Muscle layer of duodenum (tissue), 2 donors: ENCODE results near the gene NEB.
"Not testable (repeated sequence)": the region's sequence is repeated elsewhere in the genome, so short reads cannot be mapped to it uniquely, and the experiment has no call there.

Experiments
- H3K27ac ChIP-seq: one replicate; pipeline ENCODE4 v1.7.0; 2013; ENCODE audit warnings: mild to moderate bottlenecking, low read length
- H3K27me3 ChIP-seq: one replicate; pipeline ENCODE4 v1.7.0; 2013; ENCODE audit warnings: low read depth, mild to moderate bottlenecking, control low read depth, low read length
- H3K36me3 ChIP-seq, 2 donors: one replicate each; pipeline ENCODE4 v1.7.0; 2013; ENCODE audit warnings: low read length in 2 of 2, control low read depth in 1 of 2, mild to moderate bottlenecking in 1 of 2; ENCODE audit not compliant: insufficient read depth in 2 of 2, control insufficient read depth in 1 of 2
- H3K4me1 ChIP-seq, 2 donors: one replicate each; pipeline ENCODE4 v1.7.0; 2013; ENCODE audit warnings: low read length in 2 of 2, mild to moderate bottlenecking in 2 of 2, control low read depth in 1 of 2, moderate library complexity in 1 of 2; ENCODE audit not compliant: insufficient read depth in 2 of 2, control insufficient read depth in 1 of 2
- H3K4me3 ChIP-seq, 2 donors: one replicate each; pipeline ENCODE4 v1.7.0; 2013; ENCODE audit warnings: low read length in 2 of 2, low read depth in 1 of 2, mild to moderate bottlenecking in 1 of 2
- H3K9me3 ChIP-seq, 2 donors: one replicate each; pipeline ENCODE4 v1.7.0; 2013; ENCODE audit warnings: low read length in 2 of 2, control low read depth in 1 of 2, mild to moderate bottlenecking in 1 of 2; ENCODE audit not compliant: control insufficient read depth in 1 of 2
- donor health status: healthy.

The NEB gene

GRCh38 chr2:151568501-151568900, 165.8 kb downstream of the NEB start:
- no peaks in the 10 kb centered on the region for H3K36me3 ChIP-seq
- H3K4me3 ChIP-seq = no peak overlapping the region
- no peaks in the 10 kb centered on the region for H3K4me1 ChIP-seq
- no peak overlapping the region for H3K27ac ChIP-seq
- no peaks in the 10 kb centered on the region for H3K9me3 ChIP-seq
- H3K27me3 ChIP-seq = no peaks in the 10 kb centered on the region

- H3K27me3 ChIP-seq = no peaks in the 10 kb centered on the region
- no peaks in the 10 kb centered on the region for H3K4me1 ChIP-seq
- no peak overlapping the region for H3K4me3 ChIP-seq
- H3K9me3 ChIP-seq = no peaks in the 10 kb centered on the region
- no peaks in the 10 kb centered on the region for H3K36me3 ChIP-seq
- H3K27ac ChIP-seq = no peak overlapping the region
Observed at GRCh38 chr2:151567006-151567405, 167.3 kb downstream of the NEB start.

GRCh38 chr2:151562398-151562797, 171.9 kb downstream of the NEB start:
- H3K4me1 ChIP-seq = no peaks in the 10 kb centered on the region
- H3K27ac ChIP-seq = no peak overlapping the region
- no peak overlapping the region for H3K4me3 ChIP-seq
- H3K27me3 ChIP-seq = no peaks in the 10 kb centered on the region
- H3K36me3 ChIP-seq = no peaks in the 10 kb centered on the region
- no peaks in the 10 kb centered on the region for H3K9me3 ChIP-seq

GRCh38 chr2:151560289-151560688, 174.0 kb downstream of the NEB start:
- Histone ChIP-seq H3K27me3 (no peaks in the 10 kb centered on the region), H3K4me1 (no peaks in the 10 kb centered on the region), H3K36me3 (no peaks in the 10 kb centered on the region), H3K4me3 (no peak overlapping the region), H3K9me3 (no peaks in the 10 kb centered on the region), H3K27ac (no peak overlapping the region)

- not testable (repeated sequence) for H3K27me3 ChIP-seq, H3K4me1 ChIP-seq, H3K36me3 ChIP-seq, H3K9me3 ChIP-seq, H3K4me3 ChIP-seq, H3K27ac ChIP-seq
Observed at GRCh38 chr2:151559431-151559830, 174.8 kb downstream of the NEB start.

- H3K27me3 ChIP-seq, H3K27ac ChIP-seq, H3K4me1 ChIP-seq, H3K4me3 ChIP-seq, H3K36me3 ChIP-seq, H3K9me3 ChIP-seq: not testable (repeated sequence)
Observed at GRCh38 chr2:151557883-151558282, 176.4 kb downstream of the NEB start.

GRCh38 chr2:151556121-151556520, 178.2 kb downstream of the NEB start:
- no peak overlapping the region for H3K4me3 ChIP-seq
- H3K4me1 ChIP-seq = no peaks in the 10 kb centered on the region
- no peaks in the 10 kb centered on the region for H3K9me3 ChIP-seq
- H3K36me3 ChIP-seq = no peaks in the 10 kb centered on the region
- no peak overlapping the region for H3K27ac ChIP-seq
- H3K27me3 ChIP-seq = no peaks in the 10 kb centered on the region

GRCh38 chr2:151552287-151552686, 182.0 kb downstream of the NEB start:
- no peaks in the 10 kb centered on the region for H3K9me3 ChIP-seq
- H3K36me3 ChIP-seq = no peaks in the 10 kb centered on the region
- H3K27me3 ChIP-seq = no peaks in the 10 kb centered on the region
- H3K27ac ChIP-seq = no peak overlapping the region
- no peak overlapping the region for H3K4me3 ChIP-seq
- no peaks in the 10 kb centered on the region for H3K4me1 ChIP-seq

- H3K9me3 ChIP-seq = no peaks in the 10 kb centered on the region
- no peaks in the 10 kb centered on the region for H3K27me3 ChIP-seq
- no peaks in the 10 kb centered on the region for H3K4me1 ChIP-seq
- H3K27ac ChIP-seq = no peak overlapping the region
- no peaks in the 10 kb centered on the region for H3K36me3 ChIP-seq
- no peak overlapping the region for H3K4me3 ChIP-seq
Observed at GRCh38 chr2:151551556-151551955, 182.7 kb downstream of the NEB start.

- Histone ChIP-seq H3K4me1 (no peaks in the 10 kb centered on the region), H3K4me3 (no peak overlapping the region), H3K27me3 (no peaks in the 10 kb centered on the region), H3K27ac (no peak overlapping the region), H3K9me3 (no peaks in the 10 kb centered on the region), H3K36me3 (no peaks in the 10 kb centered on the region)
Observed at GRCh38 chr2:151549191-151549590, 185.1 kb downstream of the NEB start.

- H3K27ac ChIP-seq = no peak overlapping the region
- H3K27me3 ChIP-seq = no peaks in the 10 kb centered on the region
- H3K4me1 ChIP-seq = no peaks in the 10 kb centered on the region
- H3K36me3 ChIP-seq = no peaks in the 10 kb centered on the region
- H3K9me3 ChIP-seq = no peaks in the 10 kb centered on the region
- H3K4me3 ChIP-seq = no peak overlapping the region
Observed at GRCh38 chr2:151544449-151544848, 189.8 kb downstream of the NEB start.

GRCh38 chr2:151543876-151544275, 190.4 kb downstream of the NEB start:
- Histone ChIP-seq H3K4me3 (no peak overlapping the region), H3K9me3 (no peaks in the 10 kb centered on the region), H3K27ac (no peak overlapping the region), H3K27me3 (no peaks in the 10 kb centered on the region), H3K36me3 (no peaks in the 10 kb centered on the region), H3K4me1 (no peaks in the 10 kb centered on the region)
